GM04503 (cell line): Measurements from ENCODE around the gene GPC5.
"Not testable (repeated sequence)": the region's sequence is repeated elsewhere in the genome, so short reads cannot be mapped to it uniquely, and the experiment has no call there.

Experiments used
- DNase-seq: peaks from one replicate; pipeline ENCODE4 v3.0.0-alpha.2; 2012; ENCODE audit warnings: low read depth

GPC5 gene

GRCh38 chr13:91776611-91777193 lies 378.3 kb downstream of the GPC5 start:
- no peak for DNase-seq

- no peak for DNase-seq
Observed at GRCh38 chr13:91778123-91778522, 379.7 kb downstream of the GPC5 start.

- not testable (repeated sequence) for DNase-seq
Observed at GRCh38 chr13:91781982-91782691, 383.7 kb downstream of the GPC5 start.

DNA sequence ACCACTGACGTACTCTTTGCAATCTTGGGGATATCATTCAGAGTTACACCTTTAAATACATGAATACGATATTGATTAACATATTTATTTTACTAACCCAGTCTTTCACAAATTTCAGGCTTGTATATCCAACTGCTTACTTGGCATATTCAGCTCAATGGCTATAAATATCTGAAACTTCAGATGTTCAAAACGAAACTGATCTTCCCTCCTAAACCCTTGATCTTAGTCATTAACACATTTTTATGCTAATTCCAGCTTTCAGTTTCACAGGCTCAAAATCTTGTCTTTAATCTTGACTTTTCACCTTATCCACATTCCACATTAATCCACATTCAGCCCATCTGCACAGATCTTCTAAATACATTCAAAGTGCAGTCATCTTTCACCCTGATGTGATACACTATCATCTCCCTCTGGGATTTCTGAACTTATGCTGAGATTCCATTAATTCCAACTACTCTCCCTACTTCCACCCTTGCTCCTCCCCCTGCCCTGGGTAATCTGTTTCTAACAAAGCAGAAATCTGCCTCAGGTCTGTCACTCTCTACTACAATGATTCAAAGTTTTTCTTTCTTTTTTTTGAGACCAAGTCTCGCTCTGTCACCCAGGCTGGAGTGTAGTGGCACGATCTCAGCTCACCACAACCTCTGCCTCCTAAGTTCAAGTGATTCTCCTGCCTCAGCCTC lies 387.2 kb downstream of the GPC5 start:
- DNase-seq: no peak

- DNase-seq: no peak
Observed at GRCh38 chr13:91792054-91792453, 393.6 kb downstream of the GPC5 start.

- DNase-seq: no peak
Observed at GRCh38 chr13:91797567-91797966, 399.1 kb downstream of the GPC5 start.

DNA sequence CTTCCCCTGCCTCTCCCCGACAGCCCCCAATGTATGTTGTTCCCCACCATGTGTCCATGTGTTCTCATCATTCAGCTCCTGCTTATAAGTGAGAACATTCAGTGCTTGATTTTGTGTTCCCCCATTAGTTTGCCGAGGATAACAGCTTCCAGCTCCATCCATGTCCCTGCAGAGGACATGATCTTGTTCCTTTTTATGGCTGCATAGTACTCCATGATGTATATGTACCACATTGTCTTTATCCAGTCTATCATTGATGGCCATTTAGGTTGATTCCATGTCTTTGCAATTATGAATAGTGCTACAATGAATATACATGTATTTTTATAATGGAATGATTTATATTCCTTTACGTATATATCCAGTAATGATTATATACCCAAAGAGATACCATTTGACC lies 399.9 kb downstream of the GPC5 start:
- not testable (repeated sequence) for DNase-seq

- DNase-seq: not testable (repeated sequence)
Observed at GRCh38 chr13:91801772-91802171, 403.4 kb downstream of the GPC5 start.

- no peak for DNase-seq
Observed at GRCh38 chr13:91802957-91803356, 404.5 kb downstream of the GPC5 start.

DNA sequence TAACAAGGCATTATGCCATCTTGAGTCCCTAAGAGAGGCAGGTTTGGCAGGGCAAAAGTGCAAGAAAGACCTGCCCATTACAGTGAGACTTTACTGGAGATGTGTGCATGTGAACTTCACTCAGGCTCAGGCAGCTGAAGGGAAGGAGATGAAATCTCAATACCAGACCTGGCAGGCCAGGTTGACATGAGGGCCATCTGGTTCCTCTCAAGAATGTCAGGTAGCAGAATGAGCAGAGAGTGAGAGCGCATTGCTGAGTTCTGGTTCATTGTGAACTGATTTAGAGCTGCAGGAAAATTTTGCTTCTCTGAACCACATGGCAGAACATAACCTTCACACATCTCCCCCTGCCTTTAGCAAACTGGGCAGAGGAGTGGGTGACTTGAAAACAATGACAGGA lies 406.3 kb downstream of the GPC5 start:
- DNase-seq: no peak

- no peak for DNase-seq
Observed at GRCh38 chr13:91805605-91806004, 407.2 kb downstream of the GPC5 start.

DNA sequence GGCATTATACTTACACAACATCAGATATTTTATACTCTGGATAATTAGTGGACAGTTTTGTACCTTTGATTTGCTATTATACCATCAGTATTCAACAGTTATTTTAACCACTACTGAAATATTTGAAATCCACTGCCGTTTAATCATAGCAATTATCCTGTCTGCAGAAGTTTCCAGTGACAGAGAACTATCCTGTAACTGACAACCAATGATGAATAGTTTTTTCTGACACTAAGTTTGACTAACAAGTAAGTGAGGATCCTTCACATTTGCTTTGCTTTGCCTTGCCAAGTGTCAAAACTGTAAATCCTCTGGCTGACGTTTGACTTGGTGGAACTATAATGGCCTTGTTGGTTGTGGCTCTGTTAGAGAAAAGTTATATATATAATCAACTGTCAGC lies 410.7 kb downstream of the GPC5 start:
- no peak for DNase-seq

DNA sequence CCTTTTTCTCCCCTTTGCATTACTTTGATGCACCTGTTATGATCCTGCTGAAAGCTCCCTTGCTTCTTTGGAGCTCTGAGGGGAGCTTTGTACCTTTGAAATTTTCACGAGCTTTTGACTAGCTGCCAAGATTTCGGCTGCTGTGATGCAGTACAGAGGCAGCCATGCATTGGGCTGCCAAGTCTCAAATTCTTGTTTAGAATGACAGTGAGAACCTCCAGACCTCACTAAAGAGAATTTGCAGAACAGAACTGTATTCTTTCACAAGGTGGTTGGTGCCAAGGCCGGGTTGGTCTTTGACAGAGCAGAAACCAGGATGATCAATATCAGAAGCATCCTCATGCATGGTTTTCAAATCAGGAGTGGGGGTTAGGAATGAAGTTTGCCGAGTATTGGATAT lies 414.8 kb downstream of the GPC5 start:
- DNase-seq: no peak

DNA sequence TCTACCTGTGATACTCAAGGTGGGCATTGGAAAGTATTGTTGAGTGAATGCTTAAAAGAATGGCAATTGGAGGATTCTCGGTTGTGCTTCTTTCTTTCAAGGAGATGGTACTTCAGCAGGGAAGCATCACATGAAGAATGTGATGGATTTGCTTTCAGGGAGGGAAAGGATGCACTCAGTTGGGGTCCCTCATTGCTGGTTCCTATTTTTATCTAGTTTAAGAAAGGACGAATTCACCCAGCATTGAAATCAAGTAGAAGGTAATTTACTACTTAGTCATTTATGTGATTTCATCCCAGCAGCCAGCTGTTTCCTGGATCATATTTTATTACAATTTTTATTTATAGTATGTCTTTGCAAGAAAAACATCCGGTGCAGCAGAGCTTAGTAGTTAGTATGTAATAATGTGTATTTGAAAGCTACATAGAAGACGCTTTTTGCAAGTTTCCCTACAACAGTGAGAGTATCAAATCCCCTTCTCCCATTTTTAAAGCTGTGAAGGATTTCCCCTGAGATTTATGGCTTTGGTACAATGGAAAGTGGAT lies 417.9 kb downstream of the GPC5 start:
- DNase-seq: no peak

GRCh38 chr13:91817250-91817649 lies 418.8 kb downstream of the GPC5 start:
- DNase-seq: no peak

DNA sequence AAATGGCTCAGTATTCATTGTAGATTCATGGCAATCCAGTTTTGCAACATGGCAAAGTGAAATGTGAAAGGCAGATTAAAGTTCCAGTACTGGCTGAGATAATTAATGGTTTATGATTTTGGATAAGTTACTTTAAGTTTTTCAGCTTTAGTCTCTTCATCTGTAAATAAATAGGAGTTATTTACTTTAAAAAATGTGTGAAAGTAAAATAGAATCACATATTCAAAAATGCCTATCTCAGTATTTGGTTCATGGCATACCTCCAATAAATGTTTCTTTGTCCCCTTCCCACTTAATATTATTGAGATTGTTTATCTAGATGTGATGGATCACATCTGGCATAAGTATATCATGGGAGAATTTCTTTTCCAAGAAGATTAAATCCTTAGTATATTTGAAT lies 426.0 kb downstream of the GPC5 start:
- DNase-seq: no peak

DNA sequence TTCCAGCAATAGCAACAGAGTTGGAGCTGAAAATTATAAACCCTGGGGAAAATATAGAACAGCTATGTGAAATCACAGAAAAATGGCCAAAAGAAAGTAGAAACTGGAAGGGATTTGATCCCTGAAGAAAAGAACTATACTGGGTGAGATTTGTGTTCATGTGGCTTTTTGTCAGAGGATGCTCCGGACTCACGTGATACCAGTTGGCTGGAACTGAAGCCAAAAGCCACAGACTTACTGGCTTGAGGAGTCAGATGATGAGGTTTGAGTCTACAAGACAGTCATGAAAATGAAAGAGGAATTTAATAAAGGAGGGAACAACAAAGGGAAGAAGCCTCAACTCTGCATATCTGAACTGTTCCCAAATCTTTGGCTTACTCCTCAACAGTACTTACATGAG lies 427.1 kb downstream of the GPC5 start:
- no peak for DNase-seq

DNA sequence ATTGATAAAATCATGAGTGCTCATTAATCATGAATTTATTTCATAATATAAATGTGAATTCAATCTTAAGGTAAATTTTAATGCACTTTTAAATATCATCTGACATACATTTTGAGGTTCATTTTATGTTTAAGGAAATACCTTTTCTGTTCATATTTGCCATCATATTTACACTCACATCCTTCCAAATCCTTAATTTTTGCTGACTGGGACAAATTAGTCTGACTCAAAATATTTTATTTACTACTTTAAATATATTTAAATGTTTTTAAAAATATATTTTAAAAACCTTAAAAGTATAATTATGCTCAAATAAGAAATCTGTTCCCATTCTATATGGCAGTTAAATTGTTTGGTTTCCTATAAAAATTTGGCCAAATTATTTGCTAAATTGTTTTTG lies 438.1 kb downstream of the GPC5 start:
- DNase-seq: no peak

- DNase-seq: no peak
Observed at GRCh38 chr13:91845612-91846011, 447.2 kb downstream of the GPC5 start.

- no peak for DNase-seq
Observed at GRCh38 chr13:91863699-91864098, 465.3 kb downstream of the GPC5 start.

DNA sequence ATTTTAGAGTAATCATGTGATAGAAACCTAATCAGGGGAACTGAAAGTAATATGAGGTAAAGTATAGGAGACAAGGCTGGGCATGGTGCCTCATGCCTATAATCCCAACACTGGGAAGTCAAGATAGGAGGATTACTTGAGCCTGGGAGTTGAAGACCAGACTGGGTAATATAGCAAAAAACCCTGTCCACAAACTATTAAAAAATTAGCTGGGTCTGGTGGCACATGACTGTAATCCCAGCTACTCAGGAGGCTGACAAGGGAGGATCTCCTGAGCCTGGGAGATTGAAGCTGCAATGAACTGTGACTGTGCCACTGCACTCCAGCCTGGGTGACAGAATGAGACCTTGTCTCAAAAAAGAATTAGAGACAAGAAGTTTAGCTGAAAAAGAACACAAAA lies 469.9 kb downstream of the GPC5 start:
- DNase-seq: no peak

DNA sequence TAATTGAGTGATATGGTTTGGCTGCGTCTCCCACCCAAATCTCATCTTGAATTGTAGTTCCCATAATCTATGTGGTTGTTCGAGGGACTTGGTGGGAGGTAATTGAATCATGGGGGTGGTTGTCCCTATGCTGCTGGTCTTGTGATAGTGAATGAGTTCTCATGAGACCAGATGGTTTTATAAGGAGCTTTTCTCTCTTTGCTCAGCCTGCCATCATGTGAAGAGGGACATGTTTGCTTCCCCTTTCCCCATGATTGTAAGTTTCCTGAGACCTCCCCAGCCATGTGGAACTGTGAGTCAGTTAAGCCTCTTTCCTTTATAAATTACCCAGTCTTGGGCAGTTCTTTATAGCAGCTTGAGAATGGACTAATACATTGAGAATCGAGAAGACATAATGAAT lies 480.1 kb downstream of the GPC5 start:
- no peak for DNase-seq

- no peak for DNase-seq
Observed at GRCh38 chr13:91879360-91879759, 480.9 kb downstream of the GPC5 start.
